Spleen (tissue), 11 donors: ENCODE data around the gene NME3. TPM values are rescaled to one million over a fixed set of nuclear protein-coding genes. Genes with fewer than 3 reads are reported as not detected.

Source experiments
- DNase-seq: peaks from one replicate; pipeline ENCODE4 v3.0.0-alpha.2; 2020
- H3K27ac ChIP-seq, 8 donors: fragments of 200-600 bp; sonication (generic) in 7 of 8; 1 replicate in 4 of 8; 2 replicates in 4 of 8; pipeline versions ENCODE4 v1.5.0 to v1.8.0; 2016 to 2021; ENCODE audit warnings: inconsistent platforms in 4 of 8, mild to moderate bottlenecking in 4 of 8, moderate library complexity in 1 of 8
- H3K27me3 ChIP-seq, 7 donors: fragments of 200-600 bp; sonication (generic) in 6 of 7; replicated peaks in 1 of 7; 1 replicate in 4 of 7; 2 replicates in 3 of 7; pipeline versions ENCODE4 v1.5.0 to v1.8.0; 2016 to 2021; ENCODE audit warnings: inconsistent platforms in 3 of 7, mild to moderate bottlenecking in 1 of 7
- H3K36me3 ChIP-seq, 6 donors: fragments of 200-600 bp; sonication (generic) in 5 of 6; 1 replicate in 4 of 6; 2 replicates in 2 of 6; pipeline versions ENCODE4 v1.5.0 to v1.8.0; 2016 to 2021; ENCODE audit warnings: inconsistent platforms in 2 of 6
- H3K4me1 ChIP-seq, 6 donors: fragments of 200-600 bp; sonication (generic) in 5 of 6; 1 replicate in 3 of 6; 2 replicates in 3 of 6; pipeline versions ENCODE4 v1.5.0 to v1.8.0; 2016 to 2021; ENCODE audit warnings: inconsistent platforms in 3 of 6
- H3K4me3 ChIP-seq, 8 donors: fragments of 200-600 bp; sonication (generic) in 7 of 8; 1 replicate in 4 of 8; 2 replicates in 4 of 8; pipeline versions ENCODE4 v1.5.0 to v1.8.0; 2016 to 2021; ENCODE audit warnings: inconsistent platforms in 4 of 8, mild to moderate bottlenecking in 4 of 8, moderate library complexity in 2 of 8
- H3K9me3 ChIP-seq, 8 donors: fragments of 200-600 bp; sonication (generic) in 7 of 8; 1 replicate in 4 of 8; 2 replicates in 4 of 8; pipeline versions ENCODE4 v1.5.0 to v1.8.0; 2016 to 2021; ENCODE audit warnings: inconsistent platforms in 4 of 8
- CTCF ChIP-seq, 11 experiments: fragments of 200-600 bp in 7 of 11; fragments of 450-650 bp in 4 of 11; sonication (generic) in 4 of 11; IDR thresholded peaks in 8 of 11; conservative IDR thresholded peaks in 3 of 11; 1 replicate in 7 of 11; 2 replicates in 4 of 11; pipeline versions ENCODE4 v1.4.0 to v1.8.0; 2016 to 2021; ENCODE audit warnings: antibody characterized with exemption in 11 of 11, inconsistent platforms in 4 of 11, mild to moderate bottlenecking in 1 of 11
- POLR2A ChIP-seq, 3 donors: fragments of 450-650 bp; IDR thresholded peaks; one replicate each; pipeline ENCODE4 v1.5.1; 2017; ENCODE audit warnings: antibody characterized with exemption in 3 of 3, mild to moderate bottlenecking in 1 of 3
- POLR2AphosphoS5 ChIP-seq, 3 donors: sonication (generic); formaldehyde crosslinking; IDR thresholded peaks; one replicate each; pipeline ENCODE4 v1.5.1; 2017; ENCODE audit warnings: antibody characterized with exemption in 3 of 3
- WGBS, 5 donors: extraction: QIAGEN DNeasy Blood & Tissue Kit in 3 of 5; methylation state at CpG; one replicate each; pipeline versions ENCODE4 v1.1.5 to v1.1.7; 2013 to 2018; 5-methylcytosine and 5-hydroxymethylcytosine counted together
- intact Hi-C: fragments of 100-400 bp; cut with DNase I; formaldehyde crosslinking; loops from one replicate; pipeline ENCODE4 v1.15.0; 2023; ENCODE audit warnings: low total_unique reads
- polyA plus RNA-seq, 3 donors: library from polyadenylated mRNA; stranded (reverse); fragments of 200-250 nt; gene quantifications; one replicate each; pipeline ENCODE4 v1.2.1, GENCODE V29; 2013
- total RNA-seq, 7 donors: library from RNA; depleted of rRNA in 3 of 7; stranded (reverse); fragments of >200 nt in 3 of 7; fragmentation: NEBNext Ultra II Directional in 4 of 7; extraction: Animal tissue kit (Norgen Biotek cat#: 25700) in 4 of 7; gene quantifications; one replicate each; pipeline versions ENCODE4 v1.1.0 to v1.2.1, GENCODE V29; 2016 to 2021
- donor health status: healthy with polysubstance abuse.
- donor health status: DM: no; HTN: no; CAD: no; lungs with moderate emphysema.
- donor health status: DM: no; HTN: no; CAD: no.
- donor health status: Bipolar disorder and iron deficiency.
- donor health status: healthy.
- donor health status: DM: no; HTN: no; CAD: no.
- donor health status: DM: yes; HTN: yes; CAD: no.

The NME3 gene
- total and polyA plus RNA-seq, 10 donors: 51.0 to 283 (median 76.9) TPM

GRCh38 chr16:1782408-1783264 lies 11.3 kb upstream of the NME3 start, which contains the start of the genes NUBP2 and SPSB3:
Gene NUBP2, plus strand, starts transcription at chr16:1782960. Its CDS starts 61 bp downstream, at chr16:1783021.
Gene SPSB3, minus strand, starts transcription at chr16:1782571. Its CDS starts 1,088 bp downstream, at chr16:1781483.
- H3K4me3 ChIP-seq: peak within 1 kb of the TSS; percentile 86 to 100 (median 94)
- intact Hi-C loops: no loop called here
- H3K9me3 ChIP-seq: no peaks in the 10 kb centered on the region
- peak within 1 kb of the TSS; percentile 69 to 97 (median 94) for H3K27ac ChIP-seq
- peaks cover 22 to 85% (median 52%) of the 10 kb centered on the region in 6 donors for H3K4me1 ChIP-seq
- H3K27me3 ChIP-seq: no peaks in the 10 kb centered on the region
- TF ChIP-seq CTCF (IDR thresholded peaks at IDR 0.05 in 8 of 11, conservative IDR thresholded peaks at IDR 0.05 in 3 of 11) (peak in 4 of 11 experiments; percentile 4 to 59 (median 38)), POLR2AphosphoS5 (IDR thresholded peaks at IDR 0.05) (peak; percentile 88 to 95 (median 93)), POLR2A (IDR thresholded peaks at IDR 0.05) (peak in 2 of 3 donors; percentile 32 to 35)
- H3K36me3 ChIP-seq: peaks cover 0 to 66% (median 33%) of the 10 kb centered on the region in 6 donors
- 0 to 1% (median 0%) methylated on average over 31 to 102 of the region's 102 CpGs for WGBS, 5 donors
- peak; percentile 100 for DNase-seq

- peaks cover 22 to 88% (median 50%) of the 10 kb centered on the region in 6 donors for H3K4me1 ChIP-seq
- H3K36me3 ChIP-seq: peaks cover 0 to 66% (median 33%) of the 10 kb centered on the region in 6 donors
- WGBS, 5 donors: 0 to 2% (median 1%) methylated on average over 30 to 70 of the region's 70 CpGs
- peak overlapping the region; percentile 86 to 100 (median 94) for H3K4me3 ChIP-seq
- H3K9me3 ChIP-seq: no peaks in the 10 kb centered on the region
- intact Hi-C loops: no loop called here
- H3K27me3 ChIP-seq: no peaks in the 10 kb centered on the region
- TF ChIP-seq POLR2A (IDR thresholded peaks at IDR 0.05): no peak
- peak; percentile 0 to 55 (median 35) for TF ChIP-seq POLR2AphosphoS5 (IDR thresholded peaks at IDR 0.05)
- peak in 1 of 11 experiments; percentile 21 for TF ChIP-seq CTCF (IDR thresholded peaks at IDR 0.05 in 8 of 11, conservative IDR thresholded peaks at IDR 0.05 in 3 of 11)
- peak; percentile 89 for DNase-seq
- peak overlapping the region; percentile 69 to 97 (median 94) for H3K27ac ChIP-seq
These were observed 10.5 kb upstream of the NME3 start for GRCh38 chr16:1781758-1782407.

GRCh38 chr16:1781254-1781653 lies 9.9 kb upstream of the NME3 start:
- H3K9me3 ChIP-seq: no peaks in the 10 kb centered on the region
- H3K4me3 ChIP-seq: peak overlapping the region; percentile 86 to 100 (median 94)
- peaks cover 22 to 87% (median 48%) of the 10 kb centered on the region in 6 donors for H3K4me1 ChIP-seq
- no peak for TF ChIP-seq POLR2A (IDR thresholded peaks at IDR 0.05)
- TF ChIP-seq CTCF (IDR thresholded peaks at IDR 0.05 in 8 of 11, conservative IDR thresholded peaks at IDR 0.05 in 3 of 11): no peak
- TF ChIP-seq POLR2AphosphoS5 (IDR thresholded peaks at IDR 0.05): no peak
- DNase-seq: peak; percentile 80
- peak overlapping the region in 6 of 8 donors; percentile 86 to 97 (median 95) for H3K27ac ChIP-seq
- H3K27me3 ChIP-seq: no peaks in the 10 kb centered on the region
- intact Hi-C loops: no loop called here
- WGBS, 5 donors: 79 to 85% (median 80%) methylated on average over 16 to 20 of the region's 20 CpGs
- H3K36me3 ChIP-seq: peaks cover 0 to 66% (median 33%) of the 10 kb centered on the region in 6 donors
